ENCODE results near the gene CDC27. TPM values are rescaled to one million over a fixed set of nuclear protein-coding genes. Genes with fewer than 3 reads are reported as not detected.

Gene CDC27
- total RNA-seq, 1 experiment from 2014 or later: 92.6 TPM

DNA sequence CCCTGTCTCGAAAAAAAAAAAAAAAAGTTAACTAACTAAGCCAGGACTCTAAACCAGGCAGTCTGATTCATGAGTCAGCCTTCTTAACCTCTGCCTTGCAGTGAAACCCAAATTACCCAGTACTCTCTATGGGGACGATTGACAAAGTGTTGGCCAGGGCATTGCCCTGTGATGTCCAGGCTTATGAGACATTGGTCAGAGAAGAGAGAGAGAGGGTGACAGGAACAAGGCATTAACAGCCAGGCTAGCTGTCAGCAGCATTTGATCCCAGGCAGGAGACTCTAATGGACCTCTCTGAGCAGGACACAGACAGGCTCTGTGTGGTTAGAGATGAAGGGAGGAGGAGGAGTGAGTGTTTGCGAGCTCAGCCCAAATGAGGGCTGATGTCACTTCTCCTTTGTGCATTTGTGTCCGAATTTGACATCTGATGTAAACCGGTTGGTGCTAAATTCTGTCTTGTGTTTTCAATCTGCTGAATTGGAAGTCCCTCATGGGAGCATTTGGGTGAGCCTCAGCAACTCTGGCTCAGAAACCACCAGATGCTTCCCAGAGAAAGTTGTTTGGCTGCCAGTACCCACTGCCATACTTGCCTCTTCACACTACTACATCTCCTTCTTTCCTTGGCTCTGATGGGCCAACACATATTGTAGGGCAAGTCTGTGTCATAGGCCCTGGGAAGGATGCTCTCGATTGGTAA, 15.8 kb upstream of the CDC27 start:
- POLR2A ChIA-PET: no interaction called here
- Mint-ChIP-seq H3K4me1 (ENCODE audit: low read depth, unreplicated experiment) (peaks cover 32% of the 10 kb centered on the region), H3K36me3 (ENCODE audit: insufficient read depth, unreplicated experiment) (peaks cover 5% of the 10 kb centered on the region), H3K9me3 (ENCODE audit: unreplicated experiment) (peaks cover 11% of the 10 kb centered on the region), H3K27ac (ENCODE audit: unreplicated experiment) (no peak overlapping the region), H3K27me3 (ENCODE audit: insufficient read depth, unreplicated experiment) (no peaks in the 10 kb centered on the region), H3K4me3 (ENCODE audit: unreplicated experiment) (no peak overlapping the region)
- H3K27me3 ChIP-seq (replicated peaks; ENCODE audit: control insufficient read depth, insufficient read depth, low read length): no peaks in the 10 kb centered on the region
- peaks cover 20% of the 10 kb centered on the region for H3K4me1 ChIP-seq
- BruUV-seq (replicated peaks): no TSS peak
- H3K36me3 ChIP-seq (ENCODE audit: control insufficient read depth, insufficient read depth, low read length): no peaks in the 10 kb centered on the region
- H3K9me3 ChIP-seq: no peaks in the 10 kb centered on the region
- intact Hi-C loops (cut with micrococcal nuclease; ENCODE audit: unreplicated experiment): no loop called here
- CTCF ChIA-PET: no interaction called here
- no peak for DNase-seq
- no peak overlapping the region for H3K4me3 ChIP-seq (ENCODE audit: low read depth, low read length)
- TF ChIP-seq, protein P1, sequence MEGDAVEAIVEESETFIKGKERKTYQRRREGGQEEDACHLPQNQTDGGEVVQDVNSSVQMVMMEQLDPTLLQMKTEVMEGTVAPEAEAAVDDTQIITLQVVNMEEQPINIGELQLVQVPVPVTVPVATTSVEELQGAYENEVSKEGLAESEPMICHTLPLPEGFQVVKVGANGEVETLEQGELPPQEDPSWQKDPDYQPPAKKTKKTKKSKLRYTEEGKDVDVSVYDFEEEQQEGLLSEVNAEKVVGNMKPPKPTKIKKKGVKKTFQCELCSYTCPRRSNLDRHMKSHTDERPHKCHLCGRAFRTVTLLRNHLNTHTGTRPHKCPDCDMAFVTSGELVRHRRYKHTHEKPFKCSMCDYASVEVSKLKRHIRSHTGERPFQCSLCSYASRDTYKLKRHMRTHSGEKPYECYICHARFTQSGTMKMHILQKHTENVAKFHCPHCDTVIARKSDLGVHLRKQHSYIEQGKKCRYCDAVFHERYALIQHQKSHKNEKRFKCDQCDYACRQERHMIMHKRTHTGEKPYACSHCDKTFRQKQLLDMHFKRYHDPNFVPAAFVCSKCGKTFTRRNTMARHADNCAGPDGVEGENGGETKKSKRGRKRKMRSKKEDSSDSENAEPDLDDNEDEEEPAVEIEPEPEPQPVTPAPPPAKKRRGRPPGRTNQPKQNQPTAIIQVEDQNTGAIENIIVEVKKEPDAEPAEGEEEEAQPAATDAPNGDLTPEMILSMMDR (IDR thresholded peaks at IDR 0.05; ENCODE audit: insufficient read depth in 1 of 2, low read depth in 1 of 2, low read length in 1 of 2, severe bottlenecking in 1 of 2, unreplicated experiment in 1 of 2): no peak

DNA sequence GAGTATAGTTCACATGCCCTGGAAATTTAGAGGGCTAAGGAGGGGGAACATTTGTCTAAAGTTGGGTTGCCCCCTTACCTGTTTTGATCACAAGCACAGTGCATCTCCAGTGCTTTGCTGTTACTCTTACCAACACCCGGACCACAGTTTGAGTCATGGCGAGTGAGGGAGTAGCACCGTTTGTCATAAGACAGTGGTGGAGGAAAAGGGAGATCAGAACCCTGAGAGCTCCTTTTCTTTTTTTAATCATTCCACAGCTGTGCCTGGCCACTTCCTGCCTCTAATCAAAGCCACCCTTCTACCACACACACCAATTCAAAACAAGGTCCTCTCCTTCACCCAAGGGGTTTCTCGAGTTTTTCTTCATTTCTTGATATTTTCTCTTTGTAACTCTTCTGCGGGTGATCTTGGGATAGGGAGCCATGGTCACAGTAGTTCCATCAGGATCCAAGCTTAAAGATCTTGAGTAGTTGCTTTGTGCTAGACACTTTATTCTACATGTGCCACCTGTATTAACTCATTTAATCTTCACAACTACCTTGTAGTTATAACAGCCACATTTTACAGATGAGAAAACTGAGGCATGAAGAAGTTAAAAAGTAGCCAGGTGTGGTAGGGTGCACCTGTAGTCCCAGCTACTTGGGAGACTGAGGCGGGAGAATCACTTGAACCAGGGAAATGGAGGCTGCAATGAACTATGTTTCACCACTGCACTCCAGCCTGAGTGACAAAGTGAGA, 15.1 kb upstream of the CDC27 start:
- BruUV-seq (replicated peaks): no TSS peak
- DNase-seq: no peak
- no peak overlapping the region for H3K27ac Mint-ChIP-seq (ENCODE audit: unreplicated experiment)
- no peaks in the 10 kb centered on the region for H3K36me3 ChIP-seq (ENCODE audit: control insufficient read depth, insufficient read depth, low read length)
- H3K4me3 ChIP-seq (ENCODE audit: low read depth, low read length): no peak overlapping the region
- no peak overlapping the region for H3K4me3 Mint-ChIP-seq (ENCODE audit: unreplicated experiment)
- TF ChIP-seq, protein P1 (IDR thresholded peaks at IDR 0.05; ENCODE audit: insufficient read depth in 1 of 2, low read depth in 1 of 2, low read length in 1 of 2, severe bottlenecking in 1 of 2, unreplicated experiment in 1 of 2): no peak
- H3K36me3 Mint-ChIP-seq (ENCODE audit: insufficient read depth, unreplicated experiment): peaks cover 5% of the 10 kb centered on the region
- peaks cover 20% of the 10 kb centered on the region for H3K4me1 ChIP-seq
- H3K4me1 Mint-ChIP-seq (ENCODE audit: low read depth, unreplicated experiment): peaks cover 35% of the 10 kb centered on the region
- peaks cover 11% of the 10 kb centered on the region for H3K9me3 Mint-ChIP-seq (ENCODE audit: unreplicated experiment)
- ChIA-PET CTCF (no interaction called here), POLR2A (no interaction called here)
- no peaks in the 10 kb centered on the region for H3K27me3 Mint-ChIP-seq (ENCODE audit: insufficient read depth, unreplicated experiment)
- H3K27me3 ChIP-seq (replicated peaks; ENCODE audit: control insufficient read depth, insufficient read depth, low read length): no peaks in the 10 kb centered on the region
- H3K9me3 ChIP-seq: no peaks in the 10 kb centered on the region
- intact Hi-C loops (cut with micrococcal nuclease; ENCODE audit: unreplicated experiment): no loop called here

DNA sequence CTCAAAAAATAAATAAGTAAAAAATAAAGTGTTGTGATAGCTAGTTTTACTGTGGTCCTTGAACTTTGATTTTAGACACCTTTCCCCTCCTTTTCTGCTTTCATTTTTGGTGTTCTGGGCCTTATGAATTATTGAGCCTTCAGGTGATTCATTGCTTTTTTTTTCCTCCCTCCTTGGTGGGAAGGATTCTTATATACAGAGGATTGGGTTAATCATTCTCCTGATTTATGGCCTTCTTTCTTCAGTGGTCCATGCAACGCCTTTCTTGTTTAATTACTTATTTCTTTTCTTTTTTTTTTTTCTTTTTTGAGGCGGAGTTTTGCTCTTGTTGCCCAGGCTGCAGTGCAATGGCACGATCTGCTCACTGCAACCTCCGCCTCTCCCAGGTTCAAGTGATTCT, 12.1 kb upstream of the CDC27 start:
- Mint-ChIP-seq H3K27ac (ENCODE audit: unreplicated experiment) (no peak overlapping the region), H3K4me3 (ENCODE audit: unreplicated experiment) (peak overlapping the region; percentile 24), H3K36me3 (ENCODE audit: insufficient read depth, unreplicated experiment) (peaks cover 5% of the 10 kb centered on the region), H3K4me1 (ENCODE audit: low read depth, unreplicated experiment) (peaks cover 44% of the 10 kb centered on the region), H3K9me3 (ENCODE audit: unreplicated experiment) (peaks cover 11% of the 10 kb centered on the region), H3K27me3 (ENCODE audit: insufficient read depth, unreplicated experiment) (no peaks in the 10 kb centered on the region)
- Histone ChIP-seq H3K36me3 (ENCODE audit: control insufficient read depth, insufficient read depth, low read length) (no peaks in the 10 kb centered on the region), H3K27me3 (replicated peaks; ENCODE audit: control insufficient read depth, insufficient read depth, low read length) (no peaks in the 10 kb centered on the region), H3K4me1 (peaks cover 25% of the 10 kb centered on the region), H3K4me3 (ENCODE audit: low read depth, low read length) (no peak overlapping the region), H3K9me3 (no peaks in the 10 kb centered on the region)
- CTCF ChIA-PET: interaction anchor here (0.6 to 0.8 kb wide), 2 partner anchors 114 to 810 kb away, joined by 3 read pairs; no protein-coding TSS in a partner anchor
- intact Hi-C loops (cut with micrococcal nuclease; ENCODE audit: unreplicated experiment): no loop called here
- POLR2A ChIA-PET: no interaction called here
- DNase-seq: peak in 1 of 2 experiments; percentile 19
- TF ChIP-seq, protein P1 (IDR thresholded peaks at IDR 0.05; ENCODE audit: insufficient read depth in 1 of 2, low read depth in 1 of 2, low read length in 1 of 2, severe bottlenecking in 1 of 2, unreplicated experiment in 1 of 2): no peak
- no TSS peak for BruUV-seq (replicated peaks)

Data from Caco-2 (cell line).